HG03571 (cell line): Measurements from ENCODE around the gene STAB2.

Source experiments
- ATAC-seq: cut with Tn5 transposase; IDR thresholded peaks from one replicate; pipeline ENCODE4 v1.9.1; 2021; ENCODE audit not compliant: unreplicated experiment

The STAB2 gene

GRCh38 chr12:103736572-103736971 is 149.5 kb downstream of the STAB2 start:
- ATAC-seq, result no peak

- no peak for ATAC-seq
Observed at GRCh38 chr12:103737881-103738280, 150.8 kb downstream of the STAB2 start.

- ATAC-seq, result no peak
Observed at GRCh38 chr12:103742349-103742932, 155.4 kb downstream of the STAB2 start.

GRCh38 chr12:103743788-103744187 is 156.7 kb downstream of the STAB2 start:
- ATAC-seq, result no peak

GRCh38 chr12:103745962-103746361 is 158.9 kb downstream of the STAB2 start:
- no peak for ATAC-seq

GRCh38 chr12:103748002-103748401 is 160.9 kb downstream of the STAB2 start:
- ATAC-seq, result no peak

- no peak for ATAC-seq
Observed at GRCh38 chr12:103748875-103749274, 161.8 kb downstream of the STAB2 start.

GRCh38 chr12:103751171-103751570 is 164.1 kb downstream of the STAB2 start:
- no peak for ATAC-seq

GRCh38 chr12:103751600-103751999 is 164.5 kb downstream of the STAB2 start:
- no peak for ATAC-seq

- no peak for ATAC-seq
Observed at GRCh38 chr12:103755425-103755824, 168.4 kb downstream of the STAB2 start.

- ATAC-seq, result no peak
Observed at GRCh38 chr12:103756443-103756842, 169.4 kb downstream of the STAB2 start.

- ATAC-seq, result no peak
Observed at GRCh38 chr12:103757248-103757647, 170.2 kb downstream of the STAB2 start.

GRCh38 chr12:103758310-103759089 is 171.4 kb downstream of the STAB2 start:
- no peak for ATAC-seq

- ATAC-seq, result no peak
Observed at GRCh38 chr12:103762473-103762872, 175.4 kb downstream of the STAB2 start.

- no peak for ATAC-seq
Observed at GRCh38 chr12:103765322-103765721, 178.2 kb downstream of the STAB2 start.

GRCh38 chr12:103766028-103766427 is 179.0 kb downstream of the STAB2 start:
- no peak for ATAC-seq

GRCh38 chr12:103768467-103769123 is 181.5 kb downstream of the STAB2 start:
- ATAC-seq, result no peak

GRCh38 chr12:103769240-103769945 is 182.3 kb downstream of the STAB2 start:
- ATAC-seq, result no peak

- no peak for ATAC-seq
Observed at GRCh38 chr12:103771466-103771865, 184.4 kb downstream of the STAB2 start.

GRCh38 chr12:103772367-103773108 is 185.5 kb downstream of the STAB2 start:
- ATAC-seq, result no peak
